Heart right ventricle (tissue), 16 donors: ENCODE data around the gene ITGBL1. TPM values are rescaled to one million over a fixed set of nuclear protein-coding genes. Genes with fewer than 3 reads are reported as not detected.
A peak's percentile ranks its signal among the peaks of the same experiment; 100 is the strongest.

ENCODE experiments used
- ATAC-seq, 8 donors: fragments of 200-7000 bp; cut with Tn5 transposase; one replicate each; pipeline ENCODE4 v1.9.1; 2020; ENCODE audit warnings: mild to moderate bottlenecking in 8 of 8, moderate library complexity in 8 of 8, moderate number of reproducible peaks in 1 of 8
- DNase-seq, 2 donors: peaks; one replicate each; pipeline ENCODE4 v3.0.0-alpha.2; 2020
- H3K27ac ChIP-seq, 10 donors: fragments of 200-600 bp; sonication (generic) in 2 of 10; one replicate each; pipeline versions ENCODE4 v1.5.0 to v1.8.0; 2020 to 2022; ENCODE audit warnings: mild to moderate bottlenecking in 3 of 10
- H3K27me3 ChIP-seq, 7 donors: fragments of 200-600 bp; one replicate each; pipeline ENCODE4 v1.8.0; 2021 to 2022; ENCODE audit warnings: mild to moderate bottlenecking in 2 of 7
- H3K36me3 ChIP-seq, 9 donors: fragments of 200-600 bp; sonication (generic) in 1 of 9; one replicate each; pipeline versions ENCODE4 v1.5.0 to v1.8.0; 2020 to 2022; ENCODE audit warnings: mild to moderate bottlenecking in 2 of 9
- H3K4me1 ChIP-seq, 9 donors: fragments of 200-600 bp; sonication (generic) in 1 of 9; one replicate each; pipeline versions ENCODE4 v1.5.0 to v1.8.0; 2020 to 2022; ENCODE audit warnings: mild to moderate bottlenecking in 4 of 9
- H3K4me3 ChIP-seq, 10 donors: fragments of 200-600 bp; sonication (generic) in 2 of 10; one replicate each; pipeline versions ENCODE4 v1.5.0 to v1.8.0; 2020 to 2022; ENCODE audit warnings: mild to moderate bottlenecking in 7 of 10, moderate library complexity in 2 of 10
- H3K9me3 ChIP-seq, 11 donors: fragments of 200-600 bp in 10 of 11; sonication (generic) in 2 of 11; one replicate each; pipeline versions ENCODE4 v1.5.0 to v1.8.0; 2013 to 2022; ENCODE audit warnings: mild to moderate bottlenecking in 2 of 11, control low read depth in 1 of 11, moderate library complexity in 1 of 11
- CTCF ChIP-seq, 9 donors: fragments of 200-600 bp; sonication (generic) in 2 of 9; IDR thresholded peaks; one replicate each; pipeline versions ENCODE4 v1.5.0 to v1.8.0; 2021 to 2022; ENCODE audit warnings: antibody characterized with exemption in 9 of 9, mild to moderate bottlenecking in 5 of 9, moderate library complexity in 1 of 9
- WGBS, 2 donors: extraction: QIAGEN DNeasy Blood & Tissue Kit; methylation state at CpG; one replicate each; pipeline ENCODE4 v1.1.7; 2013; ENCODE audit warnings: inconsistent platforms in 1 of 2; 5-methylcytosine and 5-hydroxymethylcytosine counted together
- intact Hi-C, 10 donors: fragments of 100-400 bp; cut with DNase I; formaldehyde crosslinking; loops; one replicate each; pipeline versions ENCODE4 v1.11.1 to v1.14.2; 2022
- polyA plus RNA-seq, 2 donors: library from polyadenylated mRNA; stranded (reverse); fragments of 200-250 nt; gene quantifications; one replicate each; pipeline ENCODE4 v1.2.3, GENCODE V29; 2013
- total RNA-seq, 10 donors: library from RNA; stranded (reverse); fragmentation: NEBNext Ultra II Directional in 3 of 10; extraction: Animal tissue kit (Norgen Biotek cat#: 25700) in 3 of 10; gene quantifications; one replicate each; pipeline versions ENCODE4 v1.2.1 to v1.2.4, GENCODE V29; 2021 to 2023
- donor health status: Arrhythmogenic right ventricular cardiomyopathy.
- donor health status: ischemic (EF 13 %, LVEDD 7.1; RV severe dilation, severe dysfunction).
- donor health status: healthy with polysubstance abuse.
- donor health status: DM: no; HTN: yes; CAD: no.
- donor health status: DM: no; HTN: no; CAD: no.
- donor health status: ischemic (EF 25% LVEDD 6.9; RV normal size, moderate dysfunction).
- donor health status: ischemic (EF 25% LVEDD 5.7; RV mildly dilated, moderate dysfunction).
- donor health status: healthy.
- donor health status: DM: yes; HTN: yes; CAD: no.
- donor health status: Ischemic cardiomyopathy.
- donor health status: ischemic (EF 35%, LVEDD 5.7; RV mildly dilated, moderate dysfunction).
- donor health status: nonischemic (EF 11% LVEDD 7.7; RV severe dilation, severe dysfunction).
- donor health status: DM: yes; HTN: yes; CAD: no.
- donor health status: PGD.
- donor health status: ischemic (EF 29% LVEDD 5.4; RV normal size, mild dysfunction).
- donor health status: nonischemic (EF 23%, LVEDD 6.1; RV moderate dilation, normal function).

ITGBL1 gene
- total and polyA plus RNA-seq, 12 donors = 0.78 to 11.9 (median 4.3) TPM

- Histone ChIP-seq H3K9me3 (no peaks in the 10 kb centered on the region), H3K4me3 (no peak overlapping the region), H3K27ac (no peak overlapping the region), H3K4me1 (peaks cover 0 to 10% (median 0%) of the 10 kb centered on the region in 9 donors), H3K36me3 (no peaks in the 10 kb centered on the region), H3K27me3 (no peaks in the 10 kb centered on the region)
- no peak for TF ChIP-seq CTCF (IDR thresholded peaks at IDR 0.05)
- DNase-seq (no peak), ATAC-seq (no peak)
- intact Hi-C loops = loop anchor here in 1 of 10 donors (10.0 kb wide), 1 partner anchor 1032 kb away; no protein-coding TSS in a partner anchor
- WGBS, 2 donors = 74 to 79% methylated on average over 5 of the region's 5 CpGs
These were observed 70.1 kb downstream of the ITGBL1 start for GRCh38 chr13:101522607-101523006.

GRCh38 chr13:101523154-101524131 is 71.0 kb downstream of the ITGBL1 start:
- Histone ChIP-seq H3K27me3 (no peaks in the 10 kb centered on the region), H3K27ac (no peak overlapping the region), H3K9me3 (no peaks in the 10 kb centered on the region), H3K4me1 (peaks cover 0 to 10% (median 0%) of the 10 kb centered on the region in 9 donors), H3K36me3 (no peaks in the 10 kb centered on the region), H3K4me3 (no peak overlapping the region)
- ATAC-seq = peak in 7 of 8 donors; percentile 49 to 94 (median 62)
- intact Hi-C loops = loop anchor here in 1 of 10 donors (10.0 kb wide), 1 partner anchor 1031 kb away; no protein-coding TSS in a partner anchor
- 56 to 60% methylated on average over 8 of the region's 8 CpGs for WGBS, 2 donors
- no peak for TF ChIP-seq CTCF (IDR thresholded peaks at IDR 0.05)
- peak in 1 of 2 donors; percentile 19 for DNase-seq

GRCh38 chr13:101527130-101527529 is 74.7 kb downstream of the ITGBL1 start:
- Histone ChIP-seq H3K9me3 (no peaks in the 10 kb centered on the region), H3K36me3 (no peaks in the 10 kb centered on the region), H3K4me3 (no peak overlapping the region), H3K27me3 (no peaks in the 10 kb centered on the region), H3K4me1 (peaks cover 0 to 6% (median 0%) of the 10 kb centered on the region in 9 donors), H3K27ac (no peak overlapping the region)
- intact Hi-C loops = loop anchor here in 1 of 10 donors (10.0 kb wide), 1 partner anchor 1028 kb away; no protein-coding TSS in a partner anchor
- DNase-seq = no peak
- TF ChIP-seq CTCF (IDR thresholded peaks at IDR 0.05) = no peak
- ATAC-seq = no peak

- ATAC-seq (peak in 1 of 8 donors; percentile 42), DNase-seq (no peak)
- WGBS, 2 donors = 16 to 22% methylated on average over 4 of the region's 4 CpGs
- Histone ChIP-seq H3K27ac (no peak overlapping the region), H3K4me3 (no peak overlapping the region), H3K27me3 (no peaks in the 10 kb centered on the region), H3K4me1 (no peaks in the 10 kb centered on the region), H3K9me3 (no peaks in the 10 kb centered on the region), H3K36me3 (no peaks in the 10 kb centered on the region)
- no peak for TF ChIP-seq CTCF (IDR thresholded peaks at IDR 0.05)
- intact Hi-C loops = loop anchor here in 1 of 10 donors (10.0 kb wide), 1 partner anchor 1025 kb away; no protein-coding TSS in a partner anchor
These were observed 76.9 kb downstream of the ITGBL1 start for GRCh38 chr13:101529422-101529821.
